Measurements from ENCODE around the gene MAP4K2.
"Not testable (repeated sequence)": the region's sequence is repeated elsewhere in the genome, so short reads cannot be mapped to it uniquely, and the experiment has no call there.

Gene MAP4K2

GRCh38 chr11:64838600-64839334 is 35.8 kb upstream of the MAP4K2 start:
- DNase-seq (ENCODE audit: low spot score) = no peak

GRCh38 chr11:64837887-64838351 is 34.9 kb upstream of the MAP4K2 start:
- no peak for DNase-seq (ENCODE audit: low spot score)

GRCh38 chr11:64836448-64837072 is 33.5 kb upstream of the MAP4K2 start:
- no peak for DNase-seq (ENCODE audit: low spot score)

- no peak for DNase-seq (ENCODE audit: low spot score)
Observed at GRCh38 chr11:64835616-64836447, 32.8 kb upstream of the MAP4K2 start.

GRCh38 chr11:64834723-64835615 is 32.0 kb upstream of the MAP4K2 start:
- DNase-seq (ENCODE audit: low spot score) = no peak

- DNase-seq (ENCODE audit: low spot score) = no peak
Observed at GRCh38 chr11:64834031-64834722, 31.2 kb upstream of the MAP4K2 start.

GRCh38 chr11:64833509-64833908 is 30.5 kb upstream of the MAP4K2 start:
- DNase-seq (ENCODE audit: low spot score) = no peak

- no peak for DNase-seq (ENCODE audit: low spot score)
Observed at GRCh38 chr11:64833198-64833502, 30.1 kb upstream of the MAP4K2 start.

- no peak for DNase-seq (ENCODE audit: low spot score)
Observed at GRCh38 chr11:64832467-64833197, 29.6 kb upstream of the MAP4K2 start.

GRCh38 chr11:64831411-64831891 is 28.4 kb upstream of the MAP4K2 start:
- DNase-seq (ENCODE audit: low spot score) = no peak

GRCh38 chr11:64829536-64830251 is 26.7 kb upstream of the MAP4K2 start:
- DNase-seq (ENCODE audit: low spot score) = no peak

GRCh38 chr11:64827451-64827839 is 24.4 kb upstream of the MAP4K2 start:
- no peak for DNase-seq (ENCODE audit: low spot score)

GRCh38 chr11:64826578-64827450 is 23.8 kb upstream of the MAP4K2 start:
- no peak for DNase-seq (ENCODE audit: low spot score)

GRCh38 chr11:64826062-64826461 is 23.0 kb upstream of the MAP4K2 start:
- DNase-seq (ENCODE audit: low spot score) = no peak

- no peak for DNase-seq (ENCODE audit: low spot score)
Observed at GRCh38 chr11:64823568-64824119, 20.6 kb upstream of the MAP4K2 start.

- DNase-seq (ENCODE audit: low spot score) = no peak
Observed at GRCh38 chr11:64817476-64817875, 14.5 kb upstream of the MAP4K2 start.

- not testable (repeated sequence) for DNase-seq (ENCODE audit: low spot score)
Observed at GRCh38 chr11:64815433-64815832, 12.4 kb upstream of the MAP4K2 start.

GRCh38 chr11:64814712-64815187 is 11.7 kb upstream of the MAP4K2 start:
- DNase-seq (ENCODE audit: low spot score) = no peak
